Activated gamma-delta T cell (primary cell): Measurements from ENCODE around the gene C9orf57.
"Not testable (repeated sequence)": the region's sequence is repeated elsewhere in the genome, so short reads cannot be mapped to it uniquely, and the experiment has no call there.

Experiments used
- DNase-seq: peaks from one replicate; lab custom pipeline; 2025; lab: John Stamatoyannopoulos, UW

Gene C9orf57

GRCh38 chr9:72023596-72023995 lies 36.8 kb downstream of the C9orf57 start:
- no peak for DNase-seq

DNA sequence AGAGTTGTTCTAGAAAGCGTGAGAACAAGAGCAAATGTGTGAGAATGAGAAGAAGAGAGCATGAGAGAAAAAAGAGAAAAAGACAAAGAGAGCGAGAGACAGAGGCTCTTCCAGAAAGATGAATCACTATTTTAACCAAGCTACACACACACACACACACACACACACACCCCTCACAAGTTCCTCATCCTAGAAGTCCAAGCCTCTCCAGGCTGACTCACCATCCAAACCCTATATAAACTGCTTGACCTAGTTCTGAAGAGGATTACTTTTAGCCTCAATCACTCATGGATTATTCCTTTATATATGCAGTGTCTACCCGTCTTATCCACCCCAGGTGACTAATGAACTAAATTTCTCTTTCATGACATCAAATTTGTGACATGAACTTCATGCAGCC lies 37.6 kb downstream of the C9orf57 start:
- DNase-seq: no peak

- no peak for DNase-seq
Measured at GRCh38 chr9:72013292-72013760, 47.1 kb downstream of the C9orf57 start.

DNA sequence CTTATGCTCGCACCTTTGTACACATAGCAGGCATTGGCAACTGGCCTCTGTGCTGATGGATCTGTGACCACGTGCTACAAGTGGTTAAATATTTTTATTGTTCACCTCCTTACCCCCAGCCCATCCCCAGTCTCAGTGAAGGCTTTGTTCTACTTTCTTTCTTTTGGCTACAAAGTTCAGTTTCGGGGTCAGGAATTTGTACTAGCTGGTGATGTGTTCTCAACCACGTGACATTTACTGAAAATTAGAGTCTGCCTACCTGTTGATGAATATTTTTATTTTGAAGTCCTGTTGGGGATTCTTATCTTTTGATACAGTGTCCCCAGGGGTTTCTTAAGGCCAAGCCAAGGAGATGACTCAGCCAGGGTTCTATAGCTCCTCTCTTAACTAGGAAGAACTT lies 47.8 kb downstream of the C9orf57 start:
- DNase-seq: no peak

DNA sequence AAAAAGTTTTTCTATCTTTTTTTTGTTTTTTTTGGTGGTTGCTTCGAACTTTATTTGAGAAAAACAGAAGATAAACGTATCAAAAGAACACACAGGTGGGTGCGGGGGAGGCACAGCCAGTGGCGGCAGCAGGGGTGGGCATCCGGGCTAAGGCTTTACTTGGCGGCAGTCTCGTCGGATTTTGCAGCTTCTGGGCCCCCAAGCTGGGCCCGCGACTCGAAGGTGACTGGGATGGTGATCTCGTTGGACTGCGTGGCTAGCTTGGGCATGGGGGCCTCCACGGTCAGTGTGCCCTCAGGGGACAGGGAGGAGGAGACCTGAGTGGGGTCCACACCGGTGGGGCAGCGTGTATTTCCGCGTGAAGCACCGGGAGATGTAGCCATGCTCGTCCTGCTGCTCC lies 52.7 kb downstream of the C9orf57 start:
- not testable (repeated sequence) for DNase-seq

DNA sequence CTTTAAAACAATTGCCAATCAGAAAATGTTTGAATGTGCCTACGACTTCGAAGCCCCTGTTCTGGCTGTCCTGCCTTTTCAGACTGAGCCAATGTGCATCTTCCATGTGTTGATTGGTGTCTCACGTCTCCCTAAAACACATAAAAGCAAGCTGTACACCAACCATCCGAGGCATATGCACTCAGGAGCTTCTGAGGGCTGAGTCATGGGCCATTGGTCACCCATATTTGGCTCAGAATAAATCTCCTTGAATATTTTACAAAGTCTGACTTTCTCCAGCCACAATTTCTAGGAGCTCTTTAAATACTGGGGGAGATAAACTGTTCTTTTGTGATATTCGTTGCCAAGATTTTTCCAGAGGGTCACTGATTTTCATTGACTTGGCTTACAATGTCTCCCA lies 53.9 kb downstream of the C9orf57 start:
- no peak for DNase-seq

DNA sequence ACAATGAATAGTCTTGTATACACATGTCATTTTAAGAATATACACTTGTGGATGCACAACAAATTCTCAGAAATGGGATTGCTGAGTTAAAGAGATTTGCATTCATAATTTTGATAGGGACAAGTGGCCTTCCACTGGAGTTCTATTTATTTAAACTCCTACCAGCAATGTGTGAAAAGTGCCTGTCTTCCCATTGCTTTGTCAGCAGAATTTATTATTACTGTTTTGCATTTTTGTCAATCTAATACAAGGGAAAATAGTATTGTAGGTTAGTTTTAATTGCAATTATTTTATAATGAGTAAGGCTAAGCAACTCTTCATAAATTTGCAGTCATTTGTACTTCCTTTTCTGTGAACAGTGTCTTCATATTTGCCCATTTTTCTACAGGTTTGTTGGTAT lies 55.0 kb downstream of the C9orf57 start:
- DNase-seq: no peak
